ENCODE results near the gene MYL12A.

DNA sequence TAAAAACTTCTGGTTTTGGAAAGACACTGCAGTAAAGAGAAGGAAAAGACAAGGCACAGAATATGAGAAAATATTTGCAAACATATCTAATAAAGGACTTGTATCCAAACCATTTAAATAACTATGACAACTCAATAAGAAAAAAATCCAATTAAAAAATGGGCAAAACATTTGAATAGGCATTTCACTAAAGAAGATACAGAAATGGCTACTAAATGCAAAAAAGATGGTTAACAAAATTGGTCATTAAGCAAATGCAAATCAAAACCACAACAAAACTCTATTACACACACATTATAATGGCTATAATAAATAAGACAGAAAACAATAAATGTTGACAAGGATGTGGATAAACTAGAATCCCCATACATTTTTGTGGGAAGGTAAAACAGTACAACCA is 42.4 kb upstream of the MYL12A start:
- TF ChIP-seq TAF1 (IDR thresholded peaks at IDR 0.05; ENCODE audit: borderline replicate concordance, insufficient read depth, low read length) (no peak), POLR2AphosphoS5 (IDR thresholded peaks at IDR 0.05; ENCODE audit: low read depth, low read length) (no peak), FOXP2 (optimal IDR thresholded peaks at IDR 0.05; ENCODE audit: borderline replicate concordance, extremely low read depth, extremely low read length, insufficient read depth) (no peak), SIN3A (IDR thresholded peaks at IDR 0.05; ENCODE audit: borderline replicate concordance, insufficient read depth, low read length) (no peak)
- TF ChIP-seq, protein P1, sequence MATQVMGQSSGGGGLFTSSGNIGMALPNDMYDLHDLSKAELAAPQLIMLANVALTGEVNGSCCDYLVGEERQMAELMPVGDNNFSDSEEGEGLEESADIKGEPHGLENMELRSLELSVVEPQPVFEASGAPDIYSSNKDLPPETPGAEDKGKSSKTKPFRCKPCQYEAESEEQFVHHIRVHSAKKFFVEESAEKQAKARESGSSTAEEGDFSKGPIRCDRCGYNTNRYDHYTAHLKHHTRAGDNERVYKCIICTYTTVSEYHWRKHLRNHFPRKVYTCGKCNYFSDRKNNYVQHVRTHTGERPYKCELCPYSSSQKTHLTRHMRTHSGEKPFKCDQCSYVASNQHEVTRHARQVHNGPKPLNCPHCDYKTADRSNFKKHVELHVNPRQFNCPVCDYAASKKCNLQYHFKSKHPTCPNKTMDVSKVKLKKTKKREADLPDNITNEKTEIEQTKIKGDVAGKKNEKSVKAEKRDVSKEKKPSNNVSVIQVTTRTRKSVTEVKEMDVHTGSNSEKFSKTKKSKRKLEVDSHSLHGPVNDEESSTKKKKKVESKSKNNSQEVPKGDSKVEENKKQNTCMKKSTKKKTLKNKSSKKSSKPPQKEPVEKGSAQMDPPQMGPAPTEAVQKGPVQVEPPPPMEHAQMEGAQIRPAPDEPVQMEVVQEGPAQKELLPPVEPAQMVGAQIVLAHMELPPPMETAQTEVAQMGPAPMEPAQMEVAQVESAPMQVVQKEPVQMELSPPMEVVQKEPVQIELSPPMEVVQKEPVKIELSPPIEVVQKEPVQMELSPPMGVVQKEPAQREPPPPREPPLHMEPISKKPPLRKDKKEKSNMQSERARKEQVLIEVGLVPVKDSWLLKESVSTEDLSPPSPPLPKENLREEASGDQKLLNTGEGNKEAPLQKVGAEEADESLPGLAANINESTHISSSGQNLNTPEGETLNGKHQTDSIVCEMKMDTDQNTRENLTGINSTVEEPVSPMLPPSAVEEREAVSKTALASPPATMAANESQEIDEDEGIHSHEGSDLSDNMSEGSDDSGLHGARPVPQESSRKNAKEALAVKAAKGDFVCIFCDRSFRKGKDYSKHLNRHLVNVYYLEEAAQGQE (IDR thresholded peaks at IDR 0.05; ENCODE audit: insufficient read depth in 1 of 2, low read depth in 2 of 2, low read length in 2 of 2), result no peak
